GM21529 (cell line): Measurements from ENCODE around the gene MRPL57.
A peak's percentile ranks its signal among the peaks of the same experiment; 100 is the strongest.
"Not testable (repeated sequence)": the region's sequence is repeated elsewhere in the genome, so short reads cannot be mapped to it uniquely, and the experiment has no call there.

Experiments
- ATAC-seq: cut with Tn5 transposase; IDR thresholded peaks from one replicate; pipeline ENCODE4 v1.9.1; 2021; ENCODE audit not compliant: unreplicated experiment

The MRPL57 gene

DNA sequence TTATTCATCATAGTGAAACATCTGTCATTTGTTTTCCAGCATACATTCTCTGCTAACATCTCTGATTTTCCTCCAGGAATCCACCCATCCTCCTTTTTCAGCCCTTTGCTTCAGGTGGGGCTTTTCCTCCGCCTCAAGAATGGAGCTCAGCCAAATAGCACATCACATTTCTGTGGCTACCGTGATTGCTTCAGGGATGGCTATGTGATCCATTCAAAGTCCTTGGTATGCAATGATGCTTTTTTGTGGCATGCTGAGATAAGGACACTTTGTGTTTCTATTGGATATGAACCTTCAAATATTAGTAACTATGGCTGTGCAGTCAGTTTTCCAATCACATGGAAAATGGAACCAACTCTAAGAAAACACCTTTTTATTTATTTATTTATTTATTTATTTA lies 18.3 kb downstream of the MRPL57 start:
- ATAC-seq: not testable (repeated sequence)

DNA sequence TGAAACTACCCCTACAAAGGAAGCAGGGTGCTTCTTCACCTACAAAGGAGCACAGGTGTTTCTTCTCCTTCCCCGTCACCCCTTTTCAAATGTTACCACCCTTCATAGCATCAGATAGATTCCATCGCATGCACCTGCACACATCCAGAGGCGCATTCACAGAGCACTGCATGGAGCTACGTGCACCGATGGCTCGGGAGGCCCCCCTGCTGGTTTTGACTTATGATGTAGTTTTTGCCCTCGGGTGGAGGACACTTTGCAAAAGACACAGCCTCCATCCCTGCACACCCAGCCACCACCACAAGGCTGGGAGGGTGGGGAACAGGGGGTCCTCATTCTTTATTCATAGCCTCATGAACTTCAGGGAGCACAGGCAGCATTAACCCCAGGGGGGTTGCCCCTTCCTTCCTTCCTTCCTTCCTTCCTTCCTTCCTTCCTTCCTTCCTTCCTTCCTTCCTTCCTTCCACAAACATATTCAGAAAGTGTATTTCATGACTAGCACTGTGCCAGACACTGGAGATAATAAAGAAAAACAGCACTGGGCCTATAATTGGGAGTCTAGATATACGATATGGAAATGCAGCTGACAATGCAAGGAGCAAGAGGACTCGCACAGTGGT lies 21.3 kb downstream of the MRPL57 start:
- not testable (repeated sequence) for ATAC-seq

DNA sequence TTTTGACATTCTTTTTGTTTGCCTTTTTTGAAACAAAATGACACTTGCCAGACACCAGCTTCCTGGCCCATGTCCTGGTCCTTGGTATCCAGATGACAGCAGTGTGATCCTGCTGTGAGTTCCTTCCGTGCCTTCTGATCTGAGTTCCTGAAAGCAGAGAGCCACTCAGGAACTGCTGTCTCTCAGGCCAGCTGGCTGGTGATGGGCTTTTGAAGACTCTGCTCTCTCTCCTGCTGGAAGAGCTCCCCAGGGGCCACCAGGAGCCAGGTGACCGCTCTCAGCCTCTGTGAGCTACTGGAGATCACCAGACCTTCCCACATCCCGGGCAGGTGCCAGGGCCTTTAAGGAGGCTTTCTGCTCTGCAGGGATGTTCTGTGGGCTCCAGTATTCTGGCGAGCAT lies 21.9 kb downstream of the MRPL57 start:
- not testable (repeated sequence) for ATAC-seq

DNA sequence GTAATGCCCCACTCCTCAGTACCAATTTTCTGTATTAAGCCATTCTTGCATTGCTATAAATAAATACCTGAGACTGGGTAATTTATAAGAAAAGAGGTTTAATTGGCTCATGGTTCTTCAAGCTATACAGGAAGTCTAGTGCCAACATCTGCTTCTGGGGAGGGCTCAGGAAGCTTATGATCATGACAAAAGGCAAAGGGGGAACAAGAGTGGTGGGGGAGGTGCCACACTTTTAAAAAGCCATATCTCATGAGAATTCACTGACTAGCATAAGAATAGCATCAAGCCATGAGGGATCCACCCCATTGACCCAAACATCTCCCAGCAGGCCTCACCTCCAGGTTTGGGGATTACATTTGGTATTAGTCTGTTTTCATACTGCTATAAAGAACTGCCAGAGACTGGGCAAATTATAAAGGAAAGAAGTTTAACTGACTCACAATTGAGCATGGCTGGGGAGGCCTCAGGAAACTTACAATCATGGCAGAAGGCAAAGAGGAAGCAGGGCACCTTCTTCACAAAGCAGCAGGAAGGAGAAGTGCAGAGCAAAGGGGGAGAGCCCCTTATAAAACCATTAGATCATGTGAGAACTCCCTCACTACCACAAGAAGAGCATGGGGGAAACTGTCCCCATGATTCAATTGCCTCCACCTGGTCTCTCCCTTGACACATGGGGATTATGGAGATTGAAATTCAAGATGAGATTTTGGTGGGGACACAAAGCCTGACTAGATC lies 25.2 kb downstream of the MRPL57 start:
- ATAC-seq: not testable (repeated sequence)

DNA sequence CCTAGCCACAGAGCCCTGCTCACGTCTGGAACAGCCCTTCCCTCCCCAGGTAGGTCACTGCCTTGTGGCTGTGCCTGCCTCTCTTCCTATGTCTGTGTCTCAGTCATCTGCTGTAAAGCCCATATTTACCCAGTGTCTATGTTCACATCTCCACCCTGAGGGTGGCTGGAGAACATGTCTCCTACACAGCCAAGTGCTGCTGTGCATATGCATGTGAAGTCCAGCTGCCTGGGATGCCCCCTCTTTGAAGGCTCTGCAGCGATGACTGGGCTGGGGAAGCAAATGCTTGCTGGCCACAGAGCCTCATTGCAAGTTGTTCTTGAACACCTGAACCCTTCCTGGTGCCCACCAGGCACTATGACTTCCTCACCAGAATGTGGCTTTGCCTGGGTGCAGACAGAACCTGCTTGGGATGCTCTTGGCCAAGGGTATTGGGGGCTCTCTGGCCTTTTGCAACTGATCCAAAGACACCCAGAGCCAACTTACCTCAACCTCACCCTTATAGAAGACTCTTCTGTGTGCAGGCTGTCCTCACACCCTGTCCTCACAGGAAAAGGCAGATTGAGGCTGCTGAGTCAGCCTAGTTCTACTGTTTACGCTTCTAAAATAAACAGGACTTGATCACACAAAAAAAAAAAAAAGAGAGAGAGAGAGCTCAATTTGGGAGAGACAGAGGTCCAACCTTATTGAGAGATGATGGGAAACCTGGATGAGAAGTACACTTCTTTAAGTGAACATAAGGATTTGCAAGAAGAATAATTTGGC lies 26.5 kb downstream of the MRPL57 start:
- ATAC-seq: no peak

DNA sequence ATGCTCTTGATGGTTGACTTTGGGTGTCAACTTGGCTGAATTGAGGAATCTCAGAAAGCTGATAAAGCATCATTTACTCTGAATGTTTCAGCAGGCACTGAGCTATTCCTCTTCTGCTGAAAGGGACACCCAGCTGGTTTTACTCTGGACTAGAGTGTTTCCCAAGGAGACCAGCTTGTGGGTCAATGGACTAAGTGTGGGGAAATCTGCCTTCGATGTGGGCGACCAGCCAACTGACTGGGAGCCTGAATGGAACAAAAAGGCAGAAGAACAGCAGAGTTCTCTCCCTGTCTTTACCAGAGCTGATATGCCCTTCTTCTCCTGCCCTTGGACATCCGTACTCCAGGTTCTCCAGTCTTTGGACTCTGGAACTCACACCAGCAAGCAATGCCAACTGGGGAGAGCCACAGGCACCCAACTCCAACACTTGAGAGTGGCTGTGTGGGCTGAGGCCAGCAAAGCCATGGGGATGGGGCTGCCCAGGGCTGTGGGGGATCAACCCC lies 32.2 kb downstream of the MRPL57 start:
- ATAC-seq: no peak

DNA sequence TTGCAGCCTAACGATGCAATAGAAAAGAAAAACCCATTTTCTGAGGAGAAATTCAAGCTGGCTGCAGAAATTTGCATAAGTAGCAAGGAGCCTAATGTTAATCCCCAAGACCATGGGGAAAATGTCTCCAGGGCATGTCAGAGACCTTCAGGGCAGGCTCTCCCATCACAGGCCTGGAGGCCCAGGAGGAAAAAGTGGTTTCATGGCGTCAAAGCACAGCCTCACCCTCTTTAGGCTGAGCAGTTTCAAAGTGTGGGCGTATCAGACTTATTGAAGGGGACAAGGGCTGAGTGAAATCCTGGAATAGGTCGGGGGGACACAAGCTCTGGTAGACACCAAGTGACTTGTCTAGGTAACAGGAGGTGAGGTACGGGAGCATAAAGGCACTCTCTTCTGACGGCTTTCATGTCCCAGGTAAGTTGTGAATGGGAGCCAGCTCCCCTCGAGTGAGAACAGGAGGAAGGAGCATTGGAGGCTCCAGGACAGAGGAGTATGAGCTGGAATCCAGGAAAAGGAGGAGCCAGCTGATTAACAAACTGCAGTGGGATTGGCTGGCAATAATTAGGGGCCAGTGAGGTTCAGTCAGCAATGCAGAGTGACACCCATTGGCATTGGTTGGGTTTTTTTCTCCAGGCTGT lies 35.8 kb downstream of the MRPL57 start:
- no peak for ATAC-seq

DNA sequence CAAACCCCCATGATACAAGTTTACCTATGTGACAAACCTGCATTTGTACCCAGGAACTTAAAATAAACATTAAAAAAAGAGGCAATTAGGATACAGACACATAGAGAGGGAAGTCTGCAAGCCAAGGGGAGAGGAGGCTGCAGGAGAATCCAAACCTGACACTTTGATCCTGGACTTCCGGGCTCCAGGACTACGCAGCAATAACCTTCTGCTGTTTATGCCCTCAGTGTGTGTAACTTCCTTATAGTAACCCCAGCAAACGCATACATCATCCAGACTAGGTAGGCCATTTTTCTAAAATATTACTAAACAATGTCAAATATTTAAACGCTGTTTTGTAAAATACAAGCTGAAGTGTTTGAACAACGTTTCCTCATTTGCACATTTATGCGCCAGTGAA lies 39.0 kb downstream of the MRPL57 start:
- not testable (repeated sequence) for ATAC-seq

DNA sequence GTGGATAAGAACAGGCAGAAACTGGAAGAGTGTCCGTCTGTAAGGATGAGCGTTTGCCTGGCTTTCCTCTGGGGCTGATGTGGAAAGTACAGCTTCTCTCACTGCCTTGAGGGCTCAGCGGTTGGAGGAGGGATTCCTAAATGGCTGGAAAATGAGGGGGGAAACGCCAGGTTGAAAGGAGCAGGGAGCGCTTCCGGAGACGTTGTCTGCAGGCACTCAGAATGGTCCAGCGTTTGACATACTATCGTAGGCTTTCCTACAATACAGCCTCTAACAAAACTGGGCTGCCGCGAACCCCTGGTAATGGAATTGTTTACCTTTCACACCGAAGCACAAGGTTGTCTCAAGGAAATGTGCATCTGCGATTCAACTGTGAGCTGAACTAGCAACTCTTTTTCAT lies 39.9 kb downstream of the MRPL57 start:
- ATAC-seq: no peak

DNA sequence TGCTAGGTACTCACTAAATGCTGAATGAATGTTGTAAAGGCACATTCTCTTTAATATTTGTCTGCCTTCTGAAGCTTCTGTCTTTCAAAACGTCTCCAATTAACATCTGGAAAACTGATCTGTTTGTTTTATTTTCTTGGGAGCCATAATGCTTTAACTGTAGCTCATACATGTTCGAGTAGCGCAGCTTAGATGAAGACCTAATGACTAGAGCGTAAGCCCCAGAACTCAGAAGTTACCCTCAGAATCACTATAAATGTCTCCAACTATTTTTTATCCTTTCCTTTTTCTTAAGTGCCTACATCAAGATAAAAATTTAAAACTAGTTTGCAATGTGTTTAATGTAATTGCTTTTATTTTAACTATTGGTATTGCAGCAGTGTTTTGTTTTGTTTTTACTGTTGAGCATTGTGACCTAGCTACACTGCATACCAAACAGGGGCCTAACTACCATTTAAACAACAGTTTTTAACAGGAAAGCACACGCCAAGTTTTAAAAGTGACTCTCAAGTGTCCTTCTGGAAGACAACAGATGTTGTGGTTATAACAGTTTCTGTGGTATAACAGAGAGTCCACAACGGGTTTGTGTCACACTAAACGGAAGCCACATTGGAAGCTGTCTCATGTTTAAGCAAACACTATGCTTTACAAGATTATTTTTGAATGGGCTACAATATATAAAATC lies 42.0 kb downstream of the MRPL57 start:
- ATAC-seq: peak; percentile 98

DNA sequence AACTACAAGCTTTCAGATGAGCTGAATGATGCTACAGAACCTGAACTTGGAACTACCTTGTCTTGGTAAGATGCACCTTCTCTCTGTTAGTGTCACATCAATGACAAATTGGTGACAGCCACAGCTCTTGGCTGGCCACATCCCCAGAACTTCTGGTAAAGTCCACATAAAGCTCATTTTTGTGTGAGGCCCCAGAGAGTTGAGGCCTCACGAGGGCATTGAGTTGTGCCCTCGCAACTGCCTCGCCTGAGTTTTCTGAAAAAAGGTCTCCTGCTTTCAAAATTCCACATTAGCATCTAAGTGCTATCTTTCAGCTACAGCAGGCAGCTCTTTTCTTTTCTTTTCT lies 42.6 kb downstream of the MRPL57 start:
- peak; percentile 56 for ATAC-seq

DNA sequence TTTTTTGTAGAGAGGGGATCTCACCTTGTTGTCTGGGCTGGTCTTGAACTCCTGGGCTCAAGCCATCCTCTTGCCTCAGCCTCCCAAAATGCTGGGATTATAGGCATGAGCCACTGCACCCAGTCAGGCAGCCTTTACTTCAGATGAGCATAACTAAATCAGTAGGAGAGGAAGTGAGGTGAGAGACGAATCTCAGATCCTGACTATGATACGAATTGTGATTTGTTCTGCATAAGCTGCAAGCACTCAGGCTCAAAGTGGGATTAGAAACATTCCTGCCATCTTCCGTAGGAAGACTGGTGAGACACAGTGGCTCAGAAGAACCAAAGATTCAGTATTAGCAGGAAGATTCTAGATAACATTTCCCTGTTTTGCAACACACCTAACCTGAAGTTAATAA lies 43.3 kb downstream of the MRPL57 start:
- not testable (repeated sequence) for ATAC-seq

DNA sequence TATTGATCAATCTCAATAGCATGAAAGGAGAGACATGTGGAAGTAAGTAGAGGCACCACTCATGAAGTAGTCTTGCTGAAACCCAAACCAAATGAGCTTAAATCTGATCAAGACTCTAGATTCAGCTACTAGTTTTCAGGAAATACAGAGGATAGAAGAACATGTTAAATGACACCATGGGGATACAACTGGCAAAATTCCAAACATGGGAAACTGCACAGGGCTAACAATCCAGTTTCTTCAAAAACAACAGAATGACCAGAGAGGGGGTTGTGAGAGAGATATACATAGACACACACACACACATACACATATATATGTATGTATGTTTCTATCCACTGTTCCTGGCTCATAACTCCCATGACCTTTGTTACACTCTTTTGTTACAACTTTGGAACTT lies 44.8 kb downstream of the MRPL57 start:
- no peak for ATAC-seq

DNA sequence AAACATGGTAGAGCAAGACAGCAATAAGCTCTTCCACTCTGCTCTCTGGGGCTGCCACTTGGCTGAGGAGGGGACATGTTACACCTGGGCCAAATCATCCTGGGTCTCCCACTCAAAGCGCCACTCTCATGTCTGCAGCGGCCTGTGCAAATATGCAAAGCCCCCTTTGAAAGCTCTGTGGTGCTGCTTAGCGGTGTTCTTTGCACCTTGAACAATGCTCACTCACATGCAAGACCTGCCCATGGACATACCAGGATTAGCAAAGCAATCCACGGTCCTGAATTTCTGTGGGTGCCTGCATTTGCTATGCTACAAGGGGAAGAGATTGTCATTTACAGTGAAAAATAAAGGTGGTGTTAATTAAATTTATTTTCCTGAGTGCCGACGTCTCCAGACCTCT lies 48.6 kb downstream of the MRPL57 start:
- no peak for ATAC-seq

DNA sequence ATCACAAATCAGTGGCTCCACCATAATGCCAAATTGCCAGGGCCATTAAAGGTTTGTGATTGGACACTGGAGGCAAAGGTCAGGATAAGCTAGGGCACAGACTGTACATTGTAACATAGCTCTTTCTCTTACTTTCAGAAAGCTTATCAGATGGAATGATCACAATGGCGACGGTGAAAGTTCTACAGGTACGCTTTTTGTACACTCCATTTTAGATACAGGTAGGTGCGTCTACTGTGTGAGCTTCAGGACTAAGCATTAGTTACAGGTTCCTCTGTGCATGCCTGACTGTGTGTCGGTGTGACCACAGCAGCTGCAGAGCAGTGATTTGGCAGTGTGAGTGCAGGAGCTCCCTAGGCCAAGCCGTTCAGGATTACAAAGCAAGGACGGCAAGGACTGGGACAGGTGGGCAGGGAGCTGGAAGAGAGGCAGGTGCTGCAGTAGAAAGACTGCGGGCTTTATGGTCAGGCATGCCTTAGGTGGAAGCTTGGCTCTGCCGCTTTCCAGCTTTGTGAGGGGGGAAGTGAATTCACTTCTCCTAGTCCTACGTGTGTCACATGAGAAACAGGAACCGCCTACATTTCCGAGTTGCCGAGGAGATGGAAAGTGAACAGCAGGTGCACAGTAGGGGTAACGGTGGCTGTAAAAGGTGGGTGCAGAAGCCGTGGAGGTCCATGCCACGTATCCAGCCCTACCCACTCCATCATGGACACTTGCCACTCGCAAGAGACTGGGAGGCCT lies 49.6 kb downstream of the MRPL57 start:
- no peak for ATAC-seq

DNA sequence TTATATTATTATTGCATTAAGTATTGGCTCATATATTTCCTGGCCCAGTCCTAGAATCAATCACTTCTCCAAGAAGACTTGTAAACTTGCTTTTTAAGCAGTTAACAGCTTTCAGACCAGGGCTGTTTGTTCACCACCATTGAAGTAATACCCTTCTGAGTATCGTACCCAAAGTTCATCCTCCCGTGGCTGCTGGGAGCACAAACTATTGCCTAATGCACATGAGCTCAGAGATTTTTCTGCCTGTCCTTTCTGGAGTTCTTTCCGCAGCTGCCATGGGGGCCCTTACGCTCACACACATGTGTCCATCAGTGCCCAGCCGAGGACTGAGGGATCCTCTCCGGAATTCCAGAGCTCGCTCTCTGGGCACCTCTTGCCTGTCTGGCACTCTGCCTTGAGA lies 51.5 kb downstream of the MRPL57 start:
- no peak for ATAC-seq
